ENCODE data around the gene FAM170B. TPM values are rescaled to one million over a fixed set of nuclear protein-coding genes. Genes with fewer than 3 reads are reported as not detected.

Gene FAM170B
- total and polyA plus RNA-seq, 2 experiments from 2014 or later: not detected

- TF ChIP-seq CTCF (conservative IDR thresholded peaks at IDR 0.05; ENCODE audit: low read depth in 2 of 2) (no peak), ZNF462 (CRISPR knock-in tag; IDR thresholded peaks at IDR 0.05) (no peak), EZH2 (IDR thresholded peaks at IDR 0.05; ENCODE audit: low read depth, unreplicated experiment) (no peak)
Measured at GRCh38 chr10:49114718-49115014, 19.2 kb downstream of the FAM170B start (continued).

GRCh38 chr10:49113741-49114141 lies 20.1 kb downstream of the FAM170B start:
- Mint-ChIP-seq H3K36me3 (ENCODE audit: low read depth) (no peaks in the 10 kb centered on the region), H3K4me1 (peaks cover 8% of the 10 kb centered on the region), H3K27me3 (ENCODE audit: insufficient read depth, low read depth, poor library complexity) (peaks cover 10% of the 10 kb centered on the region), H3K9me3 (no peaks in the 10 kb centered on the region), H3K4me3 (no peak overlapping the region), H3K27ac (no peak overlapping the region)
- H3K4me2 ChIP-seq: no peak overlapping the region
- ATAC-seq (no peak), DNase-seq (ENCODE audit: low spot score) (no peak)
- H3K9me2 ChIP-seq (ENCODE audit: insufficient read depth): no peaks in the 10 kb centered on the region
- no peaks in the 10 kb centered on the region for H3K79me2 ChIP-seq (replicated peaks; ENCODE audit: insufficient read depth)
- no peak overlapping the region for H2AFZ ChIP-seq
- no peaks in the 10 kb centered on the region for H3K4me1 ChIP-seq (ENCODE audit: insufficient read depth)
- peaks cover 11% of the 10 kb centered on the region for H3K27me3 ChIP-seq (ENCODE audit: insufficient read depth)
- no peak overlapping the region for H3K27ac ChIP-seq (ENCODE audit: low read depth)
- no peaks in the 10 kb centered on the region for H3F3A ChIP-seq (replicated peaks; ENCODE audit: low read depth)
- no peak overlapping the region for H3K4me3 ChIP-seq
- H3K36me3 ChIP-seq (ENCODE audit: insufficient read depth): no peaks in the 10 kb centered on the region
- no peaks in the 10 kb centered on the region for H4K20me1 ChIP-seq (replicated peaks; ENCODE audit: insufficient read depth)
- TF ChIP-seq, protein P1, sequence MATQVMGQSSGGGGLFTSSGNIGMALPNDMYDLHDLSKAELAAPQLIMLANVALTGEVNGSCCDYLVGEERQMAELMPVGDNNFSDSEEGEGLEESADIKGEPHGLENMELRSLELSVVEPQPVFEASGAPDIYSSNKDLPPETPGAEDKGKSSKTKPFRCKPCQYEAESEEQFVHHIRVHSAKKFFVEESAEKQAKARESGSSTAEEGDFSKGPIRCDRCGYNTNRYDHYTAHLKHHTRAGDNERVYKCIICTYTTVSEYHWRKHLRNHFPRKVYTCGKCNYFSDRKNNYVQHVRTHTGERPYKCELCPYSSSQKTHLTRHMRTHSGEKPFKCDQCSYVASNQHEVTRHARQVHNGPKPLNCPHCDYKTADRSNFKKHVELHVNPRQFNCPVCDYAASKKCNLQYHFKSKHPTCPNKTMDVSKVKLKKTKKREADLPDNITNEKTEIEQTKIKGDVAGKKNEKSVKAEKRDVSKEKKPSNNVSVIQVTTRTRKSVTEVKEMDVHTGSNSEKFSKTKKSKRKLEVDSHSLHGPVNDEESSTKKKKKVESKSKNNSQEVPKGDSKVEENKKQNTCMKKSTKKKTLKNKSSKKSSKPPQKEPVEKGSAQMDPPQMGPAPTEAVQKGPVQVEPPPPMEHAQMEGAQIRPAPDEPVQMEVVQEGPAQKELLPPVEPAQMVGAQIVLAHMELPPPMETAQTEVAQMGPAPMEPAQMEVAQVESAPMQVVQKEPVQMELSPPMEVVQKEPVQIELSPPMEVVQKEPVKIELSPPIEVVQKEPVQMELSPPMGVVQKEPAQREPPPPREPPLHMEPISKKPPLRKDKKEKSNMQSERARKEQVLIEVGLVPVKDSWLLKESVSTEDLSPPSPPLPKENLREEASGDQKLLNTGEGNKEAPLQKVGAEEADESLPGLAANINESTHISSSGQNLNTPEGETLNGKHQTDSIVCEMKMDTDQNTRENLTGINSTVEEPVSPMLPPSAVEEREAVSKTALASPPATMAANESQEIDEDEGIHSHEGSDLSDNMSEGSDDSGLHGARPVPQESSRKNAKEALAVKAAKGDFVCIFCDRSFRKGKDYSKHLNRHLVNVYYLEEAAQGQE (IDR thresholded peaks at IDR 0.05; ENCODE audit: unreplicated experiment): no peak
- TF ChIP-seq ZNF114 (CRISPR knock-in tag; IDR thresholded peaks at IDR 0.05) (no peak), POLR2AphosphoS5 (IDR thresholded peaks at IDR 0.05; ENCODE audit: low read depth) (no peak), ETS1 (IDR thresholded peaks at IDR 0.05) (no peak), EZH2phosphoT487 (IDR thresholded peaks at IDR 0.05; ENCODE audit: unreplicated experiment) (no peak), STAT1 (IDR thresholded peaks at IDR 0.05; ENCODE audit: unreplicated experiment) (no peak), EZH2 (IDR thresholded peaks at IDR 0.05; ENCODE audit: low read depth, unreplicated experiment) (no peak), NANOG (IDR thresholded peaks at IDR 0.05; ENCODE audit: borderline replicate concordance) (no peak), CTCF (conservative IDR thresholded peaks at IDR 0.05; ENCODE audit: low read depth in 2 of 2) (no peak), CREB1 (CRISPR knock-in tag; IDR thresholded peaks at IDR 0.05; ENCODE audit: low read depth) (no peak)
